Measurements from ENCODE around the gene SMARCC1.

GRCh38 chr3:47606165-47606564 lies 175.5 kb downstream of the SMARCC1 start:
- TF ChIP-seq CTCF (IDR thresholded peaks at IDR 0.05; ENCODE audit: low read depth, low read length) = no peak
- no peak for TF ChIP-seq POLR2A (IDR thresholded peaks at IDR 0.05; ENCODE audit: extremely low read depth, insufficient read length)
- TF ChIP-seq MAX (IDR thresholded peaks at IDR 0.05; ENCODE audit: low read depth, low read length) = no peak
- no peak for TF ChIP-seq MYC (IDR thresholded peaks at IDR 0.05; ENCODE audit: low read depth, low read length)
